ENCODE data around the gene ATL3.

DNA sequence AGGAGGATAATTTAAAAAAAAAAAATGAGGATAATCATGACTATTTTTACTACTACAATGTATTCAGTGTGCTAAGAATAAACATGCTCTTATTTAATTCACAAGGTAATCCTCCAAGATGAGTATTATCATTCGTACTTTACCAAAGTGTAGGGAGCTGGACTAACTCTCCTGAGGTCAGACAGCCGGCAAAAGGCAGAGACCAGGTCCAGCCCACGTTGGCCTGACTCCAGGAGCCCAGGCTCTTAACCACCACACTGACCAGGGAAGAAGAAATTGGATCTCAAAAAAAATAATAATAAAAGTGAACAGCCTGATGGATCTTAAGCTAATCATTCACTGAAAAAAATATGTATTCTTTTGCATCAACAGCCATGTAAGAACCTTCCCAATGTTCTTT is 82.2 kb downstream of the ATL3 start:
- TF ChIP-seq PBX3 (CRISPR knock-in tag; IDR thresholded peaks at IDR 0.05) (no peak), ZNF561 (tag by site-specific recombination; IDR thresholded peaks at IDR 0.05; ENCODE audit: borderline replicate concordance) (no peak), ZNF274 (IDR thresholded peaks at IDR 0.05; ENCODE audit: low read length) (no peak), ZNF274 (tag by site-specific recombination; IDR thresholded peaks at IDR 0.05; ENCODE audit: borderline replicate concordance) (no peak), REST (tag by site-specific recombination; IDR thresholded peaks at IDR 0.05) (no peak), ZBTB8A (tag by site-specific recombination; IDR thresholded peaks at IDR 0.05) (no peak), EGR2 (tag by site-specific recombination; IDR thresholded peaks at IDR 0.05; ENCODE audit: low read depth) (no peak), ZFP37 (tag by site-specific recombination; IDR thresholded peaks at IDR 0.05) (no peak), SP2 (tag by site-specific recombination; IDR thresholded peaks at IDR 0.05) (no peak), PRDM10 (tag by site-specific recombination; IDR thresholded peaks at IDR 0.05) (no peak), KLF16 (tag by site-specific recombination; IDR thresholded peaks at IDR 0.05) (no peak), ZNF660 (tag by site-specific recombination; IDR thresholded peaks at IDR 0.05) (no peak)
- TF ChIP-seq, protein P1, sequence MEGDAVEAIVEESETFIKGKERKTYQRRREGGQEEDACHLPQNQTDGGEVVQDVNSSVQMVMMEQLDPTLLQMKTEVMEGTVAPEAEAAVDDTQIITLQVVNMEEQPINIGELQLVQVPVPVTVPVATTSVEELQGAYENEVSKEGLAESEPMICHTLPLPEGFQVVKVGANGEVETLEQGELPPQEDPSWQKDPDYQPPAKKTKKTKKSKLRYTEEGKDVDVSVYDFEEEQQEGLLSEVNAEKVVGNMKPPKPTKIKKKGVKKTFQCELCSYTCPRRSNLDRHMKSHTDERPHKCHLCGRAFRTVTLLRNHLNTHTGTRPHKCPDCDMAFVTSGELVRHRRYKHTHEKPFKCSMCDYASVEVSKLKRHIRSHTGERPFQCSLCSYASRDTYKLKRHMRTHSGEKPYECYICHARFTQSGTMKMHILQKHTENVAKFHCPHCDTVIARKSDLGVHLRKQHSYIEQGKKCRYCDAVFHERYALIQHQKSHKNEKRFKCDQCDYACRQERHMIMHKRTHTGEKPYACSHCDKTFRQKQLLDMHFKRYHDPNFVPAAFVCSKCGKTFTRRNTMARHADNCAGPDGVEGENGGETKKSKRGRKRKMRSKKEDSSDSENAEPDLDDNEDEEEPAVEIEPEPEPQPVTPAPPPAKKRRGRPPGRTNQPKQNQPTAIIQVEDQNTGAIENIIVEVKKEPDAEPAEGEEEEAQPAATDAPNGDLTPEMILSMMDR (tag by site-specific recombination; IDR thresholded peaks at IDR 0.05): no peak
- TF ChIP-seq, protein P2, sequence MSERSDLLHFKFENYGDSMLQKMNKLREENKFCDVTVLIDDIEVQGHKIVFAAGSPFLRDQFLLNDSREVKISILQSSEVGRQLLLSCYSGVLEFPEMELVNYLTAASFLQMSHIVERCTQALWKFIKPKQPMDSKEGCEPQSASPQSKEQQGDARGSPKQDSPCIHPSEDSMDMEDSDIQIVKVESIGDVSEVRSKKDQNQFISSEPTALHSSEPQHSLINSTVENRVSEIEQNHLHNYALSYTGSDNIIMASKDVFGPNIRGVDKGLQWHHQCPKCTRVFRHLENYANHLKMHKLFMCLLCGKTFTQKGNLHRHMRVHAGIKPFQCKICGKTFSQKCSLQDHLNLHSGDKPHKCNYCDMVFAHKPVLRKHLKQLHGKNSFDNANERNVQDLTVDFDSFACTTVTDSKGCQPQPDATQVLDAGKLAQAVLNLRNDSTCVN (tag by site-specific recombination; optimal IDR thresholded peaks at IDR 0.05): no peak
